Fibroblast of lung (primary cell): ENCODE results near the gene PTPRM.

Experiments used
- EZH2 ChIP-seq: IDR thresholded peaks from 2 replicates; pipeline ENCODE4 v1.5.1; 2012; ENCODE audit warnings: low read length, control low read depth, mild to moderate bottlenecking; ENCODE audit errors: missing control alignments
- TF ChIP-seq, protein P1 (sequence below), 2 donors: IDR thresholded peaks in 1 of 2; conservative IDR thresholded peaks in 1 of 2; 1 replicate in 1 of 2; 2 replicates in 1 of 2; pipeline ENCODE4 v1.5.1; 2011 to 2012; ENCODE audit warnings: low read length in 2 of 2, control low read depth in 1 of 2, inconsistent platforms in 1 of 2, low read depth in 1 of 2, mild to moderate bottlenecking in 1 of 2

DNA sequence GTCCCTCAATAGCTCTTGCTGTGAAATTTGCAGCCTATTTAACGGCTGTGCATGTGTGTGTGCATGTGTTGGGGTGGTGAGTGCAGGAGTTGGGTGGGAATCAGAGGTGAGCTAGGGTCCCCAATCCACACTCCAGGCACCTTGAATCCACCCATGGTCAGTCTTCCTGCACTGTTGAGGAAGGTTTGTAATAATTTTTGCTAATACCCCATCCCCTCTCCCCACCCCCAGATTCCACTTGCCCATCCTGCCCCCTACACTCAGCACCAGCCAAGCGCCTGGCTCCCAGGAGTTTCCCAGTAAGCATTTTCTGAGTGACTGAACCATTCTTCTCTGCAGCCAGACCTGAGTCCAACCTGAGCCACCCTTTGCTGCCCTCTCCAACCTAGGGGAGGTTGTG lies 833.7 kb downstream of the PTPRM start:
- TF ChIP-seq, protein P1, sequence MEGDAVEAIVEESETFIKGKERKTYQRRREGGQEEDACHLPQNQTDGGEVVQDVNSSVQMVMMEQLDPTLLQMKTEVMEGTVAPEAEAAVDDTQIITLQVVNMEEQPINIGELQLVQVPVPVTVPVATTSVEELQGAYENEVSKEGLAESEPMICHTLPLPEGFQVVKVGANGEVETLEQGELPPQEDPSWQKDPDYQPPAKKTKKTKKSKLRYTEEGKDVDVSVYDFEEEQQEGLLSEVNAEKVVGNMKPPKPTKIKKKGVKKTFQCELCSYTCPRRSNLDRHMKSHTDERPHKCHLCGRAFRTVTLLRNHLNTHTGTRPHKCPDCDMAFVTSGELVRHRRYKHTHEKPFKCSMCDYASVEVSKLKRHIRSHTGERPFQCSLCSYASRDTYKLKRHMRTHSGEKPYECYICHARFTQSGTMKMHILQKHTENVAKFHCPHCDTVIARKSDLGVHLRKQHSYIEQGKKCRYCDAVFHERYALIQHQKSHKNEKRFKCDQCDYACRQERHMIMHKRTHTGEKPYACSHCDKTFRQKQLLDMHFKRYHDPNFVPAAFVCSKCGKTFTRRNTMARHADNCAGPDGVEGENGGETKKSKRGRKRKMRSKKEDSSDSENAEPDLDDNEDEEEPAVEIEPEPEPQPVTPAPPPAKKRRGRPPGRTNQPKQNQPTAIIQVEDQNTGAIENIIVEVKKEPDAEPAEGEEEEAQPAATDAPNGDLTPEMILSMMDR (conservative IDR thresholded peaks at IDR 0.05 in 1 of 2, IDR thresholded peaks at IDR 0.05 in 1 of 2; ENCODE audit: low read depth in 1 of 2, low read length in 2 of 2) = no peak
- TF ChIP-seq EZH2 = no peak
